Activated CD8-positive, alpha-beta T cell treated with anti-CD3 and anti-CD28 coated beads for 36 hours (primary cell): Measurements from ENCODE around the gene ROGDI. TPM values are rescaled to one million over a fixed set of nuclear protein-coding genes. Genes with fewer than 3 reads are reported as not detected.

Experiments used
- ATAC-seq: fragments of 200-7000 bp; cut with Tn5 transposase; one replicate; pipeline ENCODE4 v1.10.0; 2021; ENCODE audit warnings: mild to moderate bottlenecking, moderate library complexity
- CTCF ChIA-PET: fragments of 350-600 bp; sonication (Branson Sonifier 250); formaldehyde crosslinking; loops from one replicate; lab custom pipeline; 2021; ENCODE audit warnings: antibody characterized with exemption; lab: Charles Lee
- POLR2A ChIA-PET: fragments of 350-600 bp; sonication (Branson Sonifier 250); formaldehyde crosslinking; loops from one replicate; lab custom pipeline; 2021; ENCODE audit warnings: antibody characterized with exemption; lab: Charles Lee
- DNase-seq: peaks from one replicate; pipeline ENCODE4 v3.0.0-alpha.2; 2020
- H3K27ac Mint-ChIP-seq: one replicate; pipeline ENCODE4 v1.8.0; 2021; ENCODE audit warnings: mild to moderate bottlenecking, mixed read lengths
- H3K27me3 Mint-ChIP-seq: one replicate; pipeline ENCODE4 v1.8.0; 2021; ENCODE audit warnings: mixed read lengths
- H3K36me3 Mint-ChIP-seq: one replicate; pipeline ENCODE4 v1.8.0; 2021; ENCODE audit warnings: low read depth, mixed read lengths
- H3K4me1 Mint-ChIP-seq: one replicate; pipeline ENCODE4 v1.8.0; 2021; ENCODE audit warnings: low read depth, mixed read lengths
- H3K4me3 Mint-ChIP-seq: one replicate; pipeline ENCODE4 v1.8.0; 2021; ENCODE audit warnings: mild to moderate bottlenecking, moderate library complexity, mixed read lengths
- H3K9me3 Mint-ChIP-seq: one replicate; pipeline ENCODE4 v1.8.0; 2021; ENCODE audit warnings: mixed read lengths
- CTCF ChIP-seq: fragments of 200-600 bp; IDR thresholded peaks from one replicate; pipeline ENCODE4 v1.8.0; 2022; ENCODE audit warnings: antibody characterized with exemption, mild to moderate bottlenecking
- intact Hi-C: fragments of 100-400 bp; cut with micrococcal nuclease; formaldehyde crosslinking; loops from one replicate; pipeline ENCODE4 v1.10.0; 2022
- total RNA-seq, 2 experiments: library from RNA; stranded (reverse); gene quantifications; one replicate each; pipeline ENCODE4 v1.2.3, GENCODE V29; 2021

Gene ROGDI
- total RNA-seq, 2 experiments from 2014 or later, result 3.3 to 3.7 TPM

GRCh38 chr16:4798456-4798855, 4.0 kb downstream of the ROGDI start:
- ChIA-PET POLR2A (no interaction called here), CTCF (interaction anchor here (1.1 kb wide), 1 partner anchor 38 kb away, joined by 3 read pairs; no protein-coding TSS in a partner anchor)
- DNase-seq, result no peak
- no peaks in the 10 kb centered on the region for H3K9me3 Mint-ChIP-seq
- no peak for ATAC-seq
- no peak overlapping the region for H3K27ac Mint-ChIP-seq
- no peak overlapping the region for H3K4me3 Mint-ChIP-seq
- intact Hi-C loops, result no loop called here
- H3K36me3 Mint-ChIP-seq, result no peaks in the 10 kb centered on the region
- no peaks in the 10 kb centered on the region for H3K27me3 Mint-ChIP-seq
- H3K4me1 Mint-ChIP-seq, result peaks cover 10% of the 10 kb centered on the region
- TF ChIP-seq CTCF, result no peak

GRCh38 chr16:4797805-4798252, 4.6 kb downstream of the ROGDI start:
- ChIA-PET POLR2A (no interaction called here), CTCF (no interaction called here)
- no peak overlapping the region for H3K27ac Mint-ChIP-seq
- TF ChIP-seq CTCF, result no peak
- DNase-seq (no peak), ATAC-seq (no peak)
- no peak overlapping the region for H3K4me3 Mint-ChIP-seq
- H3K4me1 Mint-ChIP-seq, result peaks cover 6% of the 10 kb centered on the region
- no peaks in the 10 kb centered on the region for H3K27me3 Mint-ChIP-seq
- H3K36me3 Mint-ChIP-seq, result no peaks in the 10 kb centered on the region
- no peaks in the 10 kb centered on the region for H3K9me3 Mint-ChIP-seq
- intact Hi-C loops, result no loop called here

GRCh38 chr16:4796982-4797804, 5.2 kb downstream of the ROGDI start:
- DNase-seq (no peak), ATAC-seq (no peak)
- Mint-ChIP-seq H3K36me3 (no peaks in the 10 kb centered on the region), H3K27me3 (no peaks in the 10 kb centered on the region), H3K9me3 (no peaks in the 10 kb centered on the region), H3K4me1 (peaks cover 6% of the 10 kb centered on the region), H3K27ac (no peak overlapping the region), H3K4me3 (no peak overlapping the region)
- ChIA-PET POLR2A (no interaction called here), CTCF (no interaction called here)
- no peak for TF ChIP-seq CTCF
- intact Hi-C loops, result no loop called here

- no peak for TF ChIP-seq CTCF
- Mint-ChIP-seq H3K4me3 (no peak overlapping the region), H3K9me3 (no peaks in the 10 kb centered on the region), H3K4me1 (peaks cover 2% of the 10 kb centered on the region), H3K36me3 (no peaks in the 10 kb centered on the region), H3K27ac (no peak overlapping the region), H3K27me3 (no peaks in the 10 kb centered on the region)
- ChIA-PET CTCF (no interaction called here), POLR2A (interaction anchor here (0.9 kb wide), 1 partner anchor 28 kb away, joined by 3 read pairs; no protein-coding TSS in a partner anchor)
- DNase-seq, result no peak
- intact Hi-C loops, result no loop called here
- ATAC-seq, result no peak
These were observed 6.4 kb downstream of the ROGDI start for GRCh38 chr16:4795828-4796572.
